AG08396 (cell line): ENCODE data around the gene SLC16A4.

Source experiments
- DNase-seq: peaks from one replicate; pipeline ENCODE4 v3.0.0; 2012; ENCODE audit warnings: low spot score, mixed read lengths

SLC16A4 gene

DNA sequence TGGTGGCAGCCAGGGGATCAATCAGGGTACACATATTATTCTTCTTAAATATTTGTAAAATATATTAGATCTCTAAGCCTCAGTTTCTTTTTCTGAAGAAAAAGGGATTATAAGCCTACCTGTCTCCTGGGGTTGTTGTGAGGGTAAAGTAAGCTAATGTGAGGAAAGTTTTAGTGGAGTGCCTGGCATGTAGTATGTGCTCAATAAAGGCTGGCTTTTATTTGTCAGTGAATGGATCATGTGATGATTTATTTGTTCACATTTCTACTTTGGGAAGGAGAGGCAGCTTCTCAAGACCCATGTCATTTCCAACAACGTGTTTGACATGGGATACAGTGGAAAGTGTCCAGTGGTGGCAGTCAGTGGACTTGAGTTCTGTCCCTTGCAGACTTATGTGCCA lies 64.0 kb downstream of the SLC16A4 start:
- no peak for DNase-seq

DNA sequence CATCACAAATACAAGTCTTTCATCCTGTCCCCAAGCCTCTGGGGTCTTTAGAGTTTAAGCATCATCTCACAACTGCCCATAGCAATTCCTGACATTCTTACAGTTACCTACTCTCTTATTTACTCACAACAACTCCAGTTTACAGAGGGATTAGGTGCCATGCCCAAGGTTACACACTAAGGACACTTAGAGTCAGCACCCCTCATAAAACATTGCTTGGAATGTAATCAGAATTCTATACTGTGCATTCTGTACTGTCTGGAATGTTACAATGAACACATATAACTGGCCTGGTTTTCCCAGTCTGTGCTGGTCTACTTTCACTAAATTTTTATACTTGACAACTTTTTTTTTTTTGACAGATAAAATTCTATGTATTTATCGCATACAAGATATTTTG lies 66.2 kb downstream of the SLC16A4 start:
- no peak for DNase-seq

DNA sequence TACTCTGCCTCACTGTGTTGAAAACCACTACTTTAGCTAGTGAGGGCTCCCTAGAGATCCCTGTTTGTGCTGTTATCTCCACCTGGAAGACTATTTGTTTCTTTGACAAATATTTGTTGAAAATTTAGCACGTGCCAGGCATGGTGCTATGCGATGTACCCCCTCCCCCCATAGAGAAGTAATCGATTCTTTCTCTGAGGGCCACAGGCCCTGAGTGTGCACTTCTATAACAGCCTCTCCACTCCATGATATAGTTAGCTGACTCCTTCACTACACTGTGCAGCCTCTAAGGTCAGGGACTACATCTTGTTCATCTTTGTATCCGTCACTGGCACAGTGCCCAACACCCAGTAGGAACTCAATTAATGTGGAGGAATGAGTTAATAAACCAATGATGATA lies 69.0 kb downstream of the SLC16A4 start:
- DNase-seq = no peak

DNA sequence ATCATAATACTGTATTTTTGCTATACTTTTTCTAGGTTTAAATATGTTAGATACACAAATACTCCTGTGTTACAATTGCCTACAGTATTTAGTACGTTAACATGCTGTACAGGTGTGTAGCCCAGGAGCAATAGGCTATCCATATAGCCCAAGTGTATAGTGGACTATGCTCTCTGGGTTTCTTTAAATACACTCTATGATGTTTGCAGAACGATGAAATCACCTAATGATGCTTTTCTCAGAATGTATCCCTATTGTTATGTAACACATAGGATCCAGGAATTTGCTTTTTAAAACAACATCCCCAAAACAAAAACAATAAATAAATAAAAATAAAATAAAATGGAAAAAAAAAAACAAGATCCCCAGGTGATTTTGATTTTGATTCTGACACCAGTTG lies 69.8 kb downstream of the SLC16A4 start:
- no peak for DNase-seq

DNA sequence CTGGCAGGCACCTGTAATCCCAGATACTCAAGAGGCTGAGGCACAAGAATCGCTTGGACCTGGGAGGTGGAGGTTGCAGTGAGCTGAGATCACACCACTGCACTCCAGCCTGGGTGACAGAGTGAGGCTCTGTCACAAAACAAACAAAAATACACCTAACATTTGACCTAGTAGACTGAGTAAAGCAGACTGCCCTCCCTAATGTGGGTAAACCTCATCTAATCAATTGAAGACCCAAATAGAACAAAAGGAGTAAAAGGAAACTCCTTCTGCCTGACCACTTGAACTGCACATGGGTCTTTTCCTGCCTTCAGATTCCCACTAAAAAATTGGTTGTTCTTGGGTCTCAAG lies 70.7 kb downstream of the SLC16A4 start:
- DNase-seq = no peak

DNA sequence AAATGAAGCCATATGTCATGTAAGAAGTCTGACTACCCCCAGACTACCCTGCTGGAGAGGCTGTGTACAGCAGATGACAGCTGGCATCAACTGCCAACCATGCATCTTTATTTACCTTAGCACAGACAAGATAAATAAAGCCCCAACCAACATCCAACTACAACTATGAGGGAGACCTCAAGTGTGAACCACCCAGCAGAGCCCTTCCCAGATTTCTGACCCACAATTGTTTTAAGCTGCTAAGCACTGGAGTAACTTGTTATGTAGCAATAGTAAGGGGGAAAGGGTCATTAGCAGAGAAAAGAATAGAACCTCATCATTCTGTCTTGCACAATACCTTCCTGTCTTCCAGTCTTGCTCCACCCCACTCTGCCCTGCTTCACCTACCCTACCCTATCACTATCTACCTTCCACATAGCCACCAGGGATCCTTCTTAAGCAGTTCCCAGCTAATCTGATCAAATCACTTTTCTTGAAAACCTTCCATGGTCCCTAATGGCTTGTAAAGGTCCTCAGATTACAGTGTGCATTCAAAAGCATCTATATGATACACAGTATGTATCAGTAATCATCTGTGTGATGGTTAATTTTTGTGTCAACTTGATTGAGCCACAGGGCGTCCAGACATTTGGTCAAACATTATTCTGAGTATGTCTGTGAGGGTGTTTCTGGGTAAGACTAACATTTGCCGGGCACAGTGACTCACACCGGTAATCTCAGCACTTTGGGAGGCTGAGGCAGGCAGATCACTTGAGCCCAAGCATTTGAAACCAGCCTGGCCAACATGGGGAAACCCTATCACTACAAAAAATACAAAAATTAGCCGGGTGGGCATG lies 71.3 kb downstream of the SLC16A4 start:
- no peak for DNase-seq

DNA sequence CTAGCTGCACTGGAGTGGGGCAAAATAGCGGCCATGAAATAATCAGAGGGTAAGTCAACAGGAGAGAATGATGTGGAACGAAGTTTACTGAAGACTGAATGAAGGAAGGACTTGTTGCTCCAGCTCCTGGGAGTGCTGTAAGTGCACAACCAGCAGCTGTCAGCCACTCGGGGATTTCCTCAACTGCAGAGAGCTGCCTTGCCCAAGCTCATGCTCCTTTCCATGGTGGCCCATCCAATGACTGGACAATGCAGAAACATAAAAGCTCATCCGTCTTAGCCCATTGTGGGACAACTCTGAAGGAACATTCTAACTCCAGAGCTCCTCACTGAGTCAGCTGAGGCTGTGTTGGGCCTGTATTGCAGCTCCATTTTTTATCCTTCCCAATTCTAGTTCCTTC lies 72.8 kb downstream of the SLC16A4 start:
- DNase-seq = no peak

DNA sequence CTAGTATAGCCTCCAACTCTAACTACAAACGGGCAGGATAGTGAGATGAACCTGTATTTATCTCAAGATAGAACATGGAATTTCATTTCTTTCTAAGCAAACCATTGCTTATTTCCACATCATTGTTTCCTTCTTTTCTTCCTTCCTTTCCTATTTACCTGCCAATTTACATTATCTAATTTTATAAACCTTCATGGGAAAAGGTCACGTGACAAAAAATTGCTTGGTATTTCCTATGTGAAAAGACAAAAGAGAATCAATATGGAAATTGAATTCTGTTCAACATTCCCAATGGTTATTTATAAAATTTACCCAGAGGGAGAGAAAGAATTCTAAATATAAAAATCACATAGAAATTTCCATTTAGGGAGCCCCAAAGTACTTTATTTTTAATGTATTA lies 74.1 kb downstream of the SLC16A4 start:
- no peak for DNase-seq
